ENCODE data around the gene RAB6A. TPM values are rescaled to one million over a fixed set of nuclear protein-coding genes. Genes with fewer than 3 reads are reported as not detected.
"Not testable (repeated sequence)": the region's sequence is repeated elsewhere in the genome, so short reads cannot be mapped to it uniquely, and the experiment has no call there.

RAB6A gene
- total and polyA plus RNA-seq, 7 donors: 60.9 to 162 (median 118) TPM

DNA sequence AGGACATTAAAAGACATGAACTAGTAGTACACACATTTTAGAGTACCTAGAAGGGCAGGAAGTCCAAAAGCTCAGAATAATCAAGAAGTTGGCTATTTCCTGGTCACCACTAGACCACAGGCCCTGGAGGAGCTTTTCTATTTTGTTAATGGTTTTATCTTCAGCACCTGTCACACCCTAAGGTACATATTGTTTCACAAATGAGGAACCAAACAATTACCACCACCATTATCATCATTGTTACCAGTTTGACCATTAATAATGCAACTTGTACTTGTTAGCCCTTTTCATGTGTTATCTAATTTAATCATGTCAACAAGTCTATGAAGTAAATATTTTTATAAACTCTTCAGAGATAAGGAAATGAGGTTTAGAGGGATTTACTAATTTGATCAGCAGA, 31.7 kb upstream of the RAB6A start:
- Histone ChIP-seq H3K9me3 (no peaks in the 10 kb centered on the region), H3K4me1 (peaks cover 0 to 12% (median 11%) of the 10 kb centered on the region in 4 donors), H3K27ac (no peak overlapping the region), H3K36me3 (peaks cover 0 to 19% (median 6%) of the 10 kb centered on the region in 4 donors), H3K4me3 (no peak overlapping the region), H3K27me3 (no peaks in the 10 kb centered on the region)
- DNase-seq: no peak
- TF ChIP-seq POLR2AphosphoS5 (IDR thresholded peaks at IDR 0.05) (no peak), EP300 (IDR thresholded peaks at IDR 0.05) (no peak), POLR2A (IDR thresholded peaks at IDR 0.05) (no peak)
- TF ChIP-seq, protein P1, sequence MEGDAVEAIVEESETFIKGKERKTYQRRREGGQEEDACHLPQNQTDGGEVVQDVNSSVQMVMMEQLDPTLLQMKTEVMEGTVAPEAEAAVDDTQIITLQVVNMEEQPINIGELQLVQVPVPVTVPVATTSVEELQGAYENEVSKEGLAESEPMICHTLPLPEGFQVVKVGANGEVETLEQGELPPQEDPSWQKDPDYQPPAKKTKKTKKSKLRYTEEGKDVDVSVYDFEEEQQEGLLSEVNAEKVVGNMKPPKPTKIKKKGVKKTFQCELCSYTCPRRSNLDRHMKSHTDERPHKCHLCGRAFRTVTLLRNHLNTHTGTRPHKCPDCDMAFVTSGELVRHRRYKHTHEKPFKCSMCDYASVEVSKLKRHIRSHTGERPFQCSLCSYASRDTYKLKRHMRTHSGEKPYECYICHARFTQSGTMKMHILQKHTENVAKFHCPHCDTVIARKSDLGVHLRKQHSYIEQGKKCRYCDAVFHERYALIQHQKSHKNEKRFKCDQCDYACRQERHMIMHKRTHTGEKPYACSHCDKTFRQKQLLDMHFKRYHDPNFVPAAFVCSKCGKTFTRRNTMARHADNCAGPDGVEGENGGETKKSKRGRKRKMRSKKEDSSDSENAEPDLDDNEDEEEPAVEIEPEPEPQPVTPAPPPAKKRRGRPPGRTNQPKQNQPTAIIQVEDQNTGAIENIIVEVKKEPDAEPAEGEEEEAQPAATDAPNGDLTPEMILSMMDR (IDR thresholded peaks at IDR 0.05): no peak
- intact Hi-C loops (cut with DNase I): no loop called here

DNA sequence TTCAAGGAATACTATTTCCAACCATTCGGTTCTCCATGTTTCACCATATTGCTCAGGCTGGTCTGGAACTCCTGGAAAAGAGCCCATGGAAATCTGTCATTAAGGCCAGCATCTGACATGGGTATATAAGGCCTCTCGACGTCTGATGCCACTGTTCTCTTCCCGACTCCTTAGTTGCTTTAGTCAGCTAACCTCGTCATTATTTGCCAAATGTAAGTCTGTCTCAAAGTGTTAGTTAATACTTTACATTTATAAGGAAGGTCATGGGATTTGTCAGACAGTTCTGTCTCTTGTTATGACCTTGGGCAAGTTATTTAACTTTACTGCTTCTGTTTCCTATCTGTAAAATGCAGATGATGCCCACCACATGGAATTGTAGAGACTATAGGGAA, 28.4 kb upstream of the RAB6A start:
- intact Hi-C loops (cut with DNase I): loop anchor here (5.0 kb wide), 1 partner anchor 88 kb away; the partner anchor contains the start of genes COA4 and PAAF1
- TF ChIP-seq POLR2AphosphoS5 (IDR thresholded peaks at IDR 0.05): no peak
- TF ChIP-seq, protein P1 (IDR thresholded peaks at IDR 0.05): no peak
- no peak for TF ChIP-seq POLR2A (IDR thresholded peaks at IDR 0.05)
- TF ChIP-seq EP300 (IDR thresholded peaks at IDR 0.05): no peak
- H3K36me3 ChIP-seq: peaks cover 0 to 5% (median 0%) of the 10 kb centered on the region in 4 donors
- no peak overlapping the region for H3K4me3 ChIP-seq
- no peaks in the 10 kb centered on the region for H3K27me3 ChIP-seq
- H3K4me1 ChIP-seq: peaks cover 0 to 18% (median 18%) of the 10 kb centered on the region in 4 donors
- no peaks in the 10 kb centered on the region for H3K9me3 ChIP-seq
- 73 to 78% methylated on average over 5 of the region's 5 CpGs for WGBS, 2 donors
- peak overlapping the region; percentile 21 to 95 (median 80) for H3K27ac ChIP-seq
- DNase-seq: no peak

DNA sequence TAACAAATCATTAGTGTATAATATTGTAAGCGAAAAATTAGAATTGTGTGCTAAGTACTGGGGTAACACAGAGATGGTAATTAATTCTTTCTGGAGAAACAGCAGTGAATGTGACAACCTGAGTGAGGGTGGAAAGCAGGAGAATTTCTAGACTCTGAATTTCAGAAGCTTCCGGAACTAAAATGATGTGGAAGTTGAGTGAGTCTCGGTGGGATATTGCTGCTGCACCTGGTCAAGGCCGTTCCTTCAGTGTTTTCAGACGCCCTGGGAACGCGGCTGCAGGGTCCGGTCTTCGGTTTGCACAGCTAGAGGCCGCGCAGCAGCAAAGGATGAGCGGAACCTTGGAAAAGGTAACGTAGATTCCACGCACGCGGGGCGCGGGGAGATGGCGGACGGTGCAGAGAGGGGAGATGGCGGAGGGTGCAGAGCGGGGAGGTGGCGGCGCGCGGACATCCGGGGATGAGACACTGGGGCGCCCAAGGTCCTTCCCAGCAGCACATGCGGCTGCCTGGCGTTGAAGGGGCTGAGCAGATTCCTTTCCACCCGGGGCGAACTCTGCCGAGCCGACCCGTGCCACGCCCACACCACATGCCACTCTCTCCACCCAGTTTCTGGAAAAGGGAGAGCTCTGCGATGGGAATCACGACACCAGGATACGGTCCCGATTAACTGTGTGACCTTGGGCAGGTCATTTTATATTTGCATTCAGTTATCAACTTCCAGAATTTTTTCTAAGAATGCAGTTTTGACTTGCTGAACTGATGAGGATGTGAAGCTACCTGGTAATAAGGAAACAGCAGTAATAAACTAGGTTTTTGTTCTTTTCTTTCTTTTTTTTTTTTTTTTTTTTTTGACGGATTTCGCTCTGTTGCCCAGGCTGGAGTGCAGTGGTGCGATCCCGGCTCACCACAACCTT, 27.0 kb upstream of the RAB6A start, which contains the start of gene MRPL48:
TSS of gene MRPL48 (plus strand) at position 232 of the 916 bp plus-strand sequence. CDS start at position 330, 98 bp downstream.
- Histone ChIP-seq H3K27me3 (no peaks in the 10 kb centered on the region), H3K4me3 (peak within 1 kb of the TSS; percentile 54 to 78 (median 73)), H3K36me3 (peaks cover 0 to 5% (median 0%) of the 10 kb centered on the region in 4 donors), H3K27ac (peak within 1 kb of the TSS; percentile 79 to 95 (median 80)), H3K9me3 (no peaks in the 10 kb centered on the region), H3K4me1 (peaks cover 0 to 18% (median 18%) of the 10 kb centered on the region in 4 donors)
- TF ChIP-seq POLR2AphosphoS5 (IDR thresholded peaks at IDR 0.05) (peak; percentile 39 to 67 (median 44)), POLR2A (IDR thresholded peaks at IDR 0.05) (no peak)
- WGBS, 2 donors: 2 to 4% methylated on average over 44 of the region's 44 CpGs
- DNase-seq: peak; percentile 94
- intact Hi-C loops (cut with DNase I): loop anchor here (1.0 to 5.0 kb wide), 3 partner anchors 9 to 89 kb away; partner anchors contain the start of genes COA4, PAAF1 and RAB6A

DNA sequence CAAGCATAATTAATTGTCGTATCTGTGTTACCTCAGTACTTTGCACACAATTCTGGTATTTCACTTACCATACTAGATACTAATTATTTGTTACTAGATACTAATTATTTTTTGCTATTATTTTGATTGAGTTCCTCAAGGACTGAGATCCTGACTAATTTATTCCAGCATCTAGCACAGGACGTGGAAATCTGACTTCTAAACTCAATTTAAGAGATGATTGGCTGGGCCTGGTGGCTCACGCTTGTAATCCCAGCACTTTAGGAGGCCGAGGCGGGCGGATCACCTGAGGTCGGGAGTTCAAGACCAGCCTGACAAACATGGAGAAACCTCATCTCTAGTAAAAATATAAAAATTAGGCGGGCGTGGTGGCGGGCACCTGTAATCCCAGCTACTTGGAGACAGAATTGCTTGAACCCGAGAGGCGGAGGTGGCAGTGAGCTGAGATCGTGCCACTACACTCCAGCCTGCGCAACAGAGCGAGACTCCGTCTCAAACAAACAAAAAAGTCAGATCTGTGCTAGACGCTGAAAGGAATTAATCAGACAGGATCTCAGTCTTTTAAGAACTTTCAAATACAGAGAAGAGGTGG, 26.3 kb upstream of the RAB6A start:
- Histone ChIP-seq H3K4me1 (peaks cover 0 to 18% (median 18%) of the 10 kb centered on the region in 4 donors), H3K36me3 (peaks cover 0 to 5% (median 0%) of the 10 kb centered on the region in 4 donors), H3K4me3 (peak overlapping the region in 3 of 4 donors; percentile 71 to 78 (median 75)), H3K27ac (peak overlapping the region; percentile 79 to 95 (median 80)), H3K9me3 (no peaks in the 10 kb centered on the region), H3K27me3 (no peaks in the 10 kb centered on the region)
- no peak for DNase-seq
- 21 to 58% methylated on average over 17 of the region's 17 CpGs for WGBS, 2 donors
- TF ChIP-seq EP300 (IDR thresholded peaks at IDR 0.05) (no peak), POLR2A (IDR thresholded peaks at IDR 0.05) (no peak), POLR2AphosphoS5 (IDR thresholded peaks at IDR 0.05) (no peak)
- TF ChIP-seq, protein P1 (IDR thresholded peaks at IDR 0.05): no peak
- intact Hi-C loops (cut with DNase I): loop anchor here (2.0 to 5.0 kb wide), 2 partner anchors 26 to 90 kb away; partner anchors contain the start of genes COA4, PAAF1 and RAB6A

DNA sequence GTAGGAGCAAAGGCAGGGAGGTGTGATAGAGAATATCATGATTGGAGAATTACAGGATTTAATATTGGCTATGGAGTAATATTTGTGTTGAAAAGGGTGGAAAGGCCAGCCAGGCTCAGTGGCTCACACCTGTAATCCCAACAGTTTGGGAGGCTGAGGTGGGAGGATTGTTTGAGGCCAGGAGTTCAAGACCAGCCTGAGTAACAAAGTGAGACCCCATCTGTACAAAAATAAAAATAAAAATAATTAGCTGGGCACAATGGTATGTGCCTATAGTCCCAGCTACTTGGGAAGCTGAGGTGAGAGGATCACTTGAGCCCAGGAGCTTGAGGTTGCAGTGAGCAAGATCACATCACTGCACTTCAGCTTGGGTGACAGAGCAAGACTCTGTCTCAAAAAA, 24.6 kb upstream of the RAB6A start:
- not testable (repeated sequence) for H3K9me3 ChIP-seq, DNase-seq, H3K27ac ChIP-seq, H3K27me3 ChIP-seq, H3K4me3 ChIP-seq, H3K36me3 ChIP-seq
- peaks cover 0 to 18% (median 18%) of the 10 kb centered on the region in 4 donors for H3K4me1 ChIP-seq
- intact Hi-C loops (cut with DNase I): loop anchor here (5.0 kb wide), 1 partner anchor 92 kb away; the partner anchor contains the start of genes COA4 and PAAF1

All from sigmoid colon (tissue), 7 donors.